ENCODE measurements around the gene ATG12. TPM values are rescaled to one million over a fixed set of nuclear protein-coding genes. Genes with fewer than 3 reads are reported as not detected.
"Not testable (repeated sequence)": the region's sequence is repeated elsewhere in the genome, so short reads cannot be mapped to it uniquely, and the experiment has no call there.

Gene ATG12
- total RNA-seq, 1 experiment from 2014 or later = 52.0 TPM

DNA sequence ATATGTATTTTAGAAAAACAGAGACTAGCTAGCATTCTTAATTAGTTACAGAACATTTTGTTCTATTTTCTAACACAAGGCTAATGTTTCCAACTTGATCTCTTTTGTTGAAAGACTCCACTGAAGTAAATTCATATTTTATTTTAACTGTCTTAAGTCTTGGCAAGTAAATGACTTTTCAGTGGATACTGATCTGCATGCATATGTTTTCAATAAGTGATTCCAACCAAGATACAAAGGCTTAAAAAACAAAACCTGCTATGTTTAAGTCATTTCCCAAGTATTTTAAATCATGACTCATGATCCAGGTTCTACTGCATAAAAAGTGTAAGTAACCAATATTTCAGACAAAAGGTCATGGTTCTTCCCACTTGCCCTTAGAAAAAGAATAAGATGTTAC lies 30.6 kb downstream of the ATG12 start:
- no peak for DNase-seq (ENCODE audit: low read depth, low spot score)
- no peak overlapping the region for H3K27ac ChIP-seq (ENCODE audit: low read length)
- no peaks in the 10 kb centered on the region for H3K4me1 ChIP-seq (ENCODE audit: control insufficient read depth, insufficient read depth, low read length)
- intact Hi-C loops (cut with micrococcal nuclease; ENCODE audit: unreplicated experiment) (no loop called here), in situ Hi-C loops (cut with HindIII; ENCODE audit: low pct_unique_long_range_greater_than_20kb, low sequenced_read_pairs) (no loop called here)
- BruUV-seq (replicated peaks) = no TSS peak
- peaks cover 5% of the 10 kb centered on the region for H3K27me3 ChIP-seq (ENCODE audit: control insufficient read depth, insufficient read depth, low read length)
- TF ChIP-seq POLR2AphosphoS5 (IDR thresholded peaks at IDR 0.05; ENCODE audit: low read depth, low read length) (no peak), TCF7L2 (IDR thresholded peaks at IDR 0.05; ENCODE audit: low read depth, low read length) (no peak), SIN3A (IDR thresholded peaks at IDR 0.05; ENCODE audit: borderline replicate concordance, insufficient read depth, low read depth, low read length) (no peak)
- TF ChIP-seq, protein P1, sequence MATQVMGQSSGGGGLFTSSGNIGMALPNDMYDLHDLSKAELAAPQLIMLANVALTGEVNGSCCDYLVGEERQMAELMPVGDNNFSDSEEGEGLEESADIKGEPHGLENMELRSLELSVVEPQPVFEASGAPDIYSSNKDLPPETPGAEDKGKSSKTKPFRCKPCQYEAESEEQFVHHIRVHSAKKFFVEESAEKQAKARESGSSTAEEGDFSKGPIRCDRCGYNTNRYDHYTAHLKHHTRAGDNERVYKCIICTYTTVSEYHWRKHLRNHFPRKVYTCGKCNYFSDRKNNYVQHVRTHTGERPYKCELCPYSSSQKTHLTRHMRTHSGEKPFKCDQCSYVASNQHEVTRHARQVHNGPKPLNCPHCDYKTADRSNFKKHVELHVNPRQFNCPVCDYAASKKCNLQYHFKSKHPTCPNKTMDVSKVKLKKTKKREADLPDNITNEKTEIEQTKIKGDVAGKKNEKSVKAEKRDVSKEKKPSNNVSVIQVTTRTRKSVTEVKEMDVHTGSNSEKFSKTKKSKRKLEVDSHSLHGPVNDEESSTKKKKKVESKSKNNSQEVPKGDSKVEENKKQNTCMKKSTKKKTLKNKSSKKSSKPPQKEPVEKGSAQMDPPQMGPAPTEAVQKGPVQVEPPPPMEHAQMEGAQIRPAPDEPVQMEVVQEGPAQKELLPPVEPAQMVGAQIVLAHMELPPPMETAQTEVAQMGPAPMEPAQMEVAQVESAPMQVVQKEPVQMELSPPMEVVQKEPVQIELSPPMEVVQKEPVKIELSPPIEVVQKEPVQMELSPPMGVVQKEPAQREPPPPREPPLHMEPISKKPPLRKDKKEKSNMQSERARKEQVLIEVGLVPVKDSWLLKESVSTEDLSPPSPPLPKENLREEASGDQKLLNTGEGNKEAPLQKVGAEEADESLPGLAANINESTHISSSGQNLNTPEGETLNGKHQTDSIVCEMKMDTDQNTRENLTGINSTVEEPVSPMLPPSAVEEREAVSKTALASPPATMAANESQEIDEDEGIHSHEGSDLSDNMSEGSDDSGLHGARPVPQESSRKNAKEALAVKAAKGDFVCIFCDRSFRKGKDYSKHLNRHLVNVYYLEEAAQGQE (IDR thresholded peaks at IDR 0.05; ENCODE audit: insufficient read depth in 1 of 2, low read depth in 2 of 2, low read length in 1 of 2) = no peak
- TF ChIP-seq, protein P2, sequence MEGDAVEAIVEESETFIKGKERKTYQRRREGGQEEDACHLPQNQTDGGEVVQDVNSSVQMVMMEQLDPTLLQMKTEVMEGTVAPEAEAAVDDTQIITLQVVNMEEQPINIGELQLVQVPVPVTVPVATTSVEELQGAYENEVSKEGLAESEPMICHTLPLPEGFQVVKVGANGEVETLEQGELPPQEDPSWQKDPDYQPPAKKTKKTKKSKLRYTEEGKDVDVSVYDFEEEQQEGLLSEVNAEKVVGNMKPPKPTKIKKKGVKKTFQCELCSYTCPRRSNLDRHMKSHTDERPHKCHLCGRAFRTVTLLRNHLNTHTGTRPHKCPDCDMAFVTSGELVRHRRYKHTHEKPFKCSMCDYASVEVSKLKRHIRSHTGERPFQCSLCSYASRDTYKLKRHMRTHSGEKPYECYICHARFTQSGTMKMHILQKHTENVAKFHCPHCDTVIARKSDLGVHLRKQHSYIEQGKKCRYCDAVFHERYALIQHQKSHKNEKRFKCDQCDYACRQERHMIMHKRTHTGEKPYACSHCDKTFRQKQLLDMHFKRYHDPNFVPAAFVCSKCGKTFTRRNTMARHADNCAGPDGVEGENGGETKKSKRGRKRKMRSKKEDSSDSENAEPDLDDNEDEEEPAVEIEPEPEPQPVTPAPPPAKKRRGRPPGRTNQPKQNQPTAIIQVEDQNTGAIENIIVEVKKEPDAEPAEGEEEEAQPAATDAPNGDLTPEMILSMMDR (IDR thresholded peaks at IDR 0.05) = no peak
- H3K9me3 ChIP-seq (ENCODE audit: control insufficient read depth, insufficient read depth, low read depth, low read length) = no peaks in the 10 kb centered on the region
- H3K36me3 ChIP-seq (ENCODE audit: control insufficient read depth, insufficient read depth, low read length) = no peaks in the 10 kb centered on the region
- ChIA-PET CTCF (no interaction called here), POLR2A (no interaction called here)
- no peak overlapping the region for H3K4me3 ChIP-seq (ENCODE audit: low read depth in 2 of 2, low read length in 2 of 2)
- ATAC-seq = no peak

DNA sequence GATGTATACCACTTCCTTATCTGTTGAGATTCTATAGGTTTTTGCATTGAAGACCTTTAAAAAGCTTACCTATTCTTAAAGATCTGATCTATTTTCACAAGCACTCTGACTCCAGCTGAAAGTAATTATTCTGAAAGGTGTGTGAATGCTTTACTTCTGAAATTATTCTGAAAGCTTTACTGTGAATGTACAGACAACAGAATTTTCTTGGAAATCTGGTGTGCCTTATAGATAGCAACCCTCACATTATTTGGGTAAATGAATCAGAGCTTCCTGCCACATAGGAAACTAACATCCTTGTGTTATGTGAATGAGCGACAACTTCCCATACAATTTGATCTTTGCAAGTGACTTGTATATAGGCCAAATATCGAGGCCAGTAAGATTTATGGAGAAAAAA lies 31.4 kb downstream of the ATG12 start:
- intact Hi-C loops (cut with micrococcal nuclease; ENCODE audit: unreplicated experiment) = no loop called here
- no peaks in the 10 kb centered on the region for H3K36me3 ChIP-seq (ENCODE audit: control insufficient read depth, insufficient read depth, low read length)
- in situ Hi-C loops (cut with HindIII; ENCODE audit: low pct_unique_long_range_greater_than_20kb, low sequenced_read_pairs) = no loop called here
- ChIA-PET POLR2A (no interaction called here), CTCF (no interaction called here)
- H3K9me3 ChIP-seq (ENCODE audit: control insufficient read depth, insufficient read depth, low read depth, low read length) = no peaks in the 10 kb centered on the region
- H3K4me3 ChIP-seq (ENCODE audit: low read depth in 2 of 2, low read length in 2 of 2) = no peak overlapping the region
- ATAC-seq (no peak), DNase-seq (ENCODE audit: low read depth, low spot score) (no peak)
- no TSS peak for BruUV-seq (replicated peaks)
- no peaks in the 10 kb centered on the region for H3K4me1 ChIP-seq (ENCODE audit: control insufficient read depth, insufficient read depth, low read length)
- peaks cover 5% of the 10 kb centered on the region for H3K27me3 ChIP-seq (ENCODE audit: control insufficient read depth, insufficient read depth, low read length)
- TF ChIP-seq POLR2AphosphoS5 (IDR thresholded peaks at IDR 0.05; ENCODE audit: low read depth, low read length) (no peak), TCF7L2 (IDR thresholded peaks at IDR 0.05; ENCODE audit: low read depth, low read length) (no peak), SIN3A (IDR thresholded peaks at IDR 0.05; ENCODE audit: borderline replicate concordance, insufficient read depth, low read depth, low read length) (no peak)
- TF ChIP-seq, protein P2 (IDR thresholded peaks at IDR 0.05) = no peak
- TF ChIP-seq, protein P1 (IDR thresholded peaks at IDR 0.05; ENCODE audit: insufficient read depth in 1 of 2, low read depth in 2 of 2, low read length in 1 of 2) = no peak
- no peak overlapping the region for H3K27ac ChIP-seq (ENCODE audit: low read length)

DNA sequence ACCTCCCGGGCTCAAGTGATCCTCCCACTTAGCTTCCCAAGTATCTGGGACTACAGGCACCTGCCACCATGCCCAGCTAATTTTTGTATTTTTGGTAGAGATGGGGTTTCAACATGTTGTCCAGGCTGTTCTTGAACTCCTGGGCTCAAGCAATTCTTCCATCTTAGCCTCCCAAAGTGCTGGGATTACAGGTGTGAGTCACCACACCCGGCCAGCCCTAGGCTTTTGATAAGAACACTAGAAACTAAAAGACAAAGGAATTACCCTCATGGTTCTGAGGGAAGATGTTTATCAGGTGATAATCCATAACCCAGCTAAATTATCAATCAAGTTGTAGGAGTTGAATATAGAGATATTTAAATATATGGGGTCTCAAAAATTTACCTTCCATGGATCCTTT lies 33.3 kb downstream of the ATG12 start:
- POLR2A ChIA-PET; H3K4me1 ChIP-seq (ENCODE audit: control insufficient read depth, insufficient read depth, low read length); DNase-seq (ENCODE audit: low read depth, low spot score); H3K9me3 ChIP-seq (ENCODE audit: control insufficient read depth, insufficient read depth, low read depth, low read length); H3K36me3 ChIP-seq (ENCODE audit: control insufficient read depth, insufficient read depth, low read length); intact Hi-C loops (cut with micrococcal nuclease; ENCODE audit: unreplicated experiment); CTCF ChIA-PET; BruUV-seq (replicated peaks); H3K27me3 ChIP-seq (ENCODE audit: control insufficient read depth, insufficient read depth, low read length); ATAC-seq; H3K27ac ChIP-seq (ENCODE audit: low read length); in situ Hi-C loops (cut with HindIII; ENCODE audit: low pct_unique_long_range_greater_than_20kb, low sequenced_read_pairs); H3K4me3 ChIP-seq (ENCODE audit: low read depth in 2 of 2, low read length in 2 of 2): not testable (repeated sequence)

Data from Panc1 (cell line).